Measurements from ENCODE around the gene USP20. TPM values are rescaled to one million over a fixed set of nuclear protein-coding genes. Genes with fewer than 3 reads are reported as not detected.

Gene USP20
- total and polyA plus RNA-seq, 2 experiments from 2014 or later: 32.7 to 47.3 TPM

GRCh38 chr9:129814432-129815223 is 20.6 kb upstream of the USP20 start:
- TF ChIP-seq CTCF (IDR thresholded peaks at IDR 0.05; ENCODE audit: low read depth, low read length): no peak
- peaks cover 38% of the 10 kb centered on the region for H3K36me3 ChIP-seq

GRCh38 chr9:129815278-129815677 is 20.0 kb upstream of the USP20 start:
- Histone ChIP-seq H3K27ac (no peak overlapping the region), H3K4me3 (no peak overlapping the region), H3K4me1 (ENCODE audit: low read depth) (no peaks in the 10 kb centered on the region), H3K27me3 (no peaks in the 10 kb centered on the region), H3K9me3 (ENCODE audit: low read depth) (no peaks in the 10 kb centered on the region), H3K36me3 (peaks cover 38% of the 10 kb centered on the region)
- no peak for DNase-seq (ENCODE audit: low read depth in 1 of 2, low spot score in 1 of 2)
- no peak for TF ChIP-seq CTCF (IDR thresholded peaks at IDR 0.05; ENCODE audit: low read depth, low read length)

More at GRCh38 chr9:129814432-129815223, 20.6 kb upstream of the USP20 start:
- Histone ChIP-seq H3K4me1 (ENCODE audit: low read depth) (no peaks in the 10 kb centered on the region), H3K27ac (no peak overlapping the region), H3K9me3 (ENCODE audit: low read depth) (no peaks in the 10 kb centered on the region), H3K27me3 (no peaks in the 10 kb centered on the region), H3K4me3 (no peak overlapping the region)
- DNase-seq (ENCODE audit: low read depth in 1 of 2, low spot score in 1 of 2): no peak

DNA sequence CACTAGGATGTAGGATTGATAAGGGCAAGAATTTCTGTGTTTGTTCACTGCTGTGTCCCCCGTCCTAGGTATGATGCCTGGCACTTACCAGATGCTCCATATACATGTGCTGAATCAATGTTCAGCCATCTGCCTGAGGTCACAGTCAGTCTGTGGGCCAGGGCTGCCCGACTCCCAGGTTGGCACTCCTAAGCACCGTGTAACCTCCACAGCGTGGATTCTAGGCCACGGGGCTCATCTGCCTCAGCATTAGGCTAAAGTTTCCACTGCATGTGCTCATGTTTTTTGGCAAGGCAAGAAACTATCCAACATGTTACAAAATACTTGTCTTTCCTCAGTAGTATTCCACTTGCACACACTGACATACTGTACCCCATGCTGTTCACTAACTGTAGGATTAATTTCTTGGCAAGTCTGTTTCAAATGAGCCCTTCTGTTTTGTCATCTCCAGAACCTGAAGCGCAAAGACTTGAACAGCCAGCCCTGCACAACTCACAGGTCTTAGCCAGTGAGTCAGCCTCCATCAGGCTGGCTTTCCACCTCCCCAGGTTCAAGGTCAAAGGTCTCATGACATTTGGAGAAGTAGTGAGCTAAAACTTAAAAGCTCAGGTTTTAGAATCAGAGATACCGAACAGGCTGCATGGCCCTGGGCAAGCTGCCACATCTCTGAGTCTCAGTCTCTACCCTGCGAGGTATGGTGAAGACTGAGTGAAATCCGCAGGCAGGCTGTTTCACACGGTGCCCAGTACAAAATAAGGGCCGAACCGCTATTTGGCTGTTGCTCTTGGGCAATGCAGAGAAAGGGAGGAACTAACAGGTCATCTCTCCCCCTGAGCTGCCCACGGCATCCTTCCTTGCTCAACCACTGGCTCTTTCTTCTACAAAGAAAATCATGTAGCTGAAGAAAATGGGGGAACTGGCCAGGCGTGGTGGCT is 18.5 kb upstream of the USP20 start:
- DNase-seq (ENCODE audit: low read depth in 1 of 2, low spot score in 1 of 2): no peak
- H3K27me3 ChIP-seq: no peaks in the 10 kb centered on the region
- no peak for TF ChIP-seq CTCF (IDR thresholded peaks at IDR 0.05; ENCODE audit: low read depth, low read length)
- H3K27ac ChIP-seq: no peak overlapping the region
- H3K4me3 ChIP-seq: no peak overlapping the region
- H3K9me3 ChIP-seq (ENCODE audit: low read depth): no peaks in the 10 kb centered on the region
- H3K4me1 ChIP-seq (ENCODE audit: low read depth): no peaks in the 10 kb centered on the region
- H3K36me3 ChIP-seq: peaks cover 47% of the 10 kb centered on the region

GRCh38 chr9:129822898-129823541 is 12.2 kb upstream of the USP20 start:
- no peaks in the 10 kb centered on the region for H3K9me3 ChIP-seq (ENCODE audit: low read depth)
- H3K4me1 ChIP-seq (ENCODE audit: low read depth): peaks cover 3% of the 10 kb centered on the region
- peak; percentile 9 to 42 for DNase-seq (ENCODE audit: low read depth in 1 of 2, low spot score in 1 of 2)
- no peaks in the 10 kb centered on the region for H3K27me3 ChIP-seq
- no peak for TF ChIP-seq CTCF (IDR thresholded peaks at IDR 0.05; ENCODE audit: low read depth, low read length)
- H3K27ac ChIP-seq: peak overlapping the region; percentile 84
- peak overlapping the region; percentile 92 for H3K4me3 ChIP-seq
- peaks cover 31% of the 10 kb centered on the region for H3K36me3 ChIP-seq

- peak in 1 of 2 donors; percentile 7 for DNase-seq (ENCODE audit: low read depth in 1 of 2, low spot score in 1 of 2)
- TF ChIP-seq CTCF (IDR thresholded peaks at IDR 0.05; ENCODE audit: low read depth, low read length): no peak
- H3K27me3 ChIP-seq: no peaks in the 10 kb centered on the region
- H3K9me3 ChIP-seq (ENCODE audit: low read depth): no peaks in the 10 kb centered on the region
- H3K27ac ChIP-seq: peak overlapping the region; percentile 84
- H3K4me1 ChIP-seq (ENCODE audit: low read depth): peaks cover 3% of the 10 kb centered on the region
- peak overlapping the region; percentile 92 for H3K4me3 ChIP-seq
- H3K36me3 ChIP-seq: peaks cover 26% of the 10 kb centered on the region
These were observed 11.7 kb upstream of the USP20 start for GRCh38 chr9:129823542-129823934.

Data from cardiac muscle cell (in vitro differentiated cells and primary cell).